Measurements from ENCODE around the gene IGF2BP2.

The IGF2BP2 gene

DNA sequence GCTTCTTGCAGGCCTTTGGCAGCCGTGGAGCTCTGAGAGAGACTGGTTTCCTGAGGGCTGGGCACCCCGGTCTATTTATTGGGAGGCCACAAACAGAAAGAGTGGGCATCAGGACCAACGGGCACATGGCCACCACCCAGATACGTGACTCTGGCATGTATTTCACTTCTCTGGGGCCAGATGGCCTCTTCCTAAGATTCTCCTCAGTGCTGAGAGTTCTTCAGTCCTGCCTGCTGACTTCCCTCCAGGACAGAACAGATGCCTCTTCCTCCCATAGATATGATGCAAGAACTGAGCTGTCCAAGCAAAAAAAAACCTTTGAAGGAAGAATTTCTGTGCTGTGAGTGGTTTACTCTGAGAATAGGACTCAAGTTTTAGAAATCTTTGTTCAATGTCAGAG lies 107.7 kb downstream of the IGF2BP2 start:
- no peaks in the 10 kb centered on the region for H3K4me1 Mint-ChIP-seq
- H3K4me3 Mint-ChIP-seq: no peak overlapping the region
- peaks cover 0 to 6% of the 10 kb centered on the region in 2 donors for H3K27me3 Mint-ChIP-seq
- peaks cover 0 to 1% of the 10 kb centered on the region in 2 donors for H3K9me3 Mint-ChIP-seq
- H3K36me3 Mint-ChIP-seq: peaks cover 0 to 1% of the 10 kb centered on the region in 2 donors
- no peak overlapping the region for H3K27ac Mint-ChIP-seq
- DNase-seq (no peak), ATAC-seq (replicated peaks) (no peak)

DNA sequence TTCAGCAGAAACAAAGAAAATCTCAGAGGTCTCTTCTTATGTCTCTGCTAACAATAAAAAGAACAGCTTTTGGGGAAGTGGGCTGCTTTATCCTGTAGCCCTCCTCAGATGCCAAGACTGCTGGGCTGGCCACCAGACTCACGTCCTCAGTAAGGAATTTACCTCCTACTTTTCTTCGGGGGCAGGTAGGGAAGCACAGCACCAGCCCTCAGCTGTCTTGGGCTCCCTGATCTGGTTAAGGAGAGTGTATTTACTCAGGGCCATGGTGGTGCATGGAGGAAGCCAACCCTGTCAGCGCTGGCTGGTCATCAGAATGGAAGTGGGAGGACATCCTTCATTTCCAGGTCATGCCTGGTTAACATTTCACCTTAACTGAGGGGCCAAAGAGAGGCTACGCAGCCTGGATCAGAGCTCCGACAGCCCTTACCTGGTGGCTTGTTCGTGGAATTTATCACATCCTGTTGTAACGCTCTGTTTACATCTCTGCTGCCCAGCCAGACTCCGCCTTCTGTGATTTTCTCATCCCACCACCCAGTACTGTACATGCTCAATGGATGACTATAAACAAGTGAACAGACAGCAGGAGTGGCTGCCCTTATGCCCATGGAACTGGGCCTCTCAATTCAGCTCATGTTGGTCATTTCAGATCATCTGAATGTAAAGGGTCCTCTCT lies 108.3 kb downstream of the IGF2BP2 start:
- Mint-ChIP-seq H3K4me3 (no peak overlapping the region), H3K9me3 (peaks cover 0 to 1% of the 10 kb centered on the region in 2 donors), H3K36me3 (peaks cover 0 to 1% of the 10 kb centered on the region in 2 donors), H3K27me3 (peaks cover 0 to 9% of the 10 kb centered on the region in 2 donors), H3K27ac (no peak overlapping the region), H3K4me1 (no peaks in the 10 kb centered on the region)
- DNase-seq (no peak), ATAC-seq (replicated peaks) (no peak)

DNA sequence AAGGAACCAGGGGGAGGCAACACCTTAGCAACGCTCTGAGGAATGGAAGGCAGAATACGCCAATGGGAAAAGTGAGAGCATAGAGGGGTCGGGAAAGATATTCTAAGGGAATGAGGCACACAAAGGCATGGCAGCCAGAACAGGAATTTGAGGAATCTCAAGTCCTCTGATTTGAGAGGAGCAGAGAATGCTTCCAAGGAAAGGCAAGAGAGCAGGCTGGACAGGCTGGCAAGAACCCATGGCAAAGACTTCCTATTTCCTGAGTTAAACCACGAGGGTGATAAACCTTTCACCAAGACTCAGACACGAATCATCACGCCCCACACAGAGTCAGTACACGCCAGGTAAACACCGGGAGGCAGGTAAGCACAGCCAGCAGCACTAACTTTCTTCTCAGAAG lies 109.8 kb downstream of the IGF2BP2 start:
- ATAC-seq (replicated peaks) (no peak), DNase-seq (no peak)
- H3K27me3 Mint-ChIP-seq: peaks cover 2 to 11% of the 10 kb centered on the region in 2 donors
- H3K36me3 Mint-ChIP-seq: peaks cover 0 to 1% of the 10 kb centered on the region in 2 donors
- H3K4me3 Mint-ChIP-seq: no peak overlapping the region
- H3K9me3 Mint-ChIP-seq: peaks cover 0 to 1% of the 10 kb centered on the region in 2 donors
- H3K4me1 Mint-ChIP-seq: no peaks in the 10 kb centered on the region
- H3K27ac Mint-ChIP-seq: no peak overlapping the region

DNA sequence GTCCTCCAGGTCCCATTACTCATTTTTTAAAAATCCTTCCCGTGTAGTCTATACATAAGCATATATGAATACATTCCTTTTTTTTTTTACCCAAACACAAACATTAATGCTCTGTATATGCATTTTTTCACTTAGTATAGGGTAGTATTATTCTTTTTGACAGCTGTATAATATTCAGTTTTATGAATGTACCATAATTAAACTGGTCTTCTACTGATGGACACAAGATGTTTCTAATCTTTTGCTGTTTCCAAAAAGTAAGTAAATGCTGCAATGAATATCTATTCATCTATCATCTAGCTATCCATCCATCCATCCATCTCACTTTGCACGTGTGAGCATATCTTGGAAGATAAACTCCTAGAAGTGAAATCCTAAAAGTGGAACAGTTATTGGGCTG lies 110.8 kb downstream of the IGF2BP2 start:
- no peak for ATAC-seq (replicated peaks)
- Mint-ChIP-seq H3K27ac (no peak overlapping the region), H3K36me3 (peaks cover 0 to 1% of the 10 kb centered on the region in 2 donors), H3K9me3 (peaks cover 0 to 1% of the 10 kb centered on the region in 2 donors), H3K27me3 (peaks cover 3 to 15% of the 10 kb centered on the region in 2 donors), H3K4me1 (peaks cover 1 to 4% of the 10 kb centered on the region in 2 donors), H3K4me3 (no peak overlapping the region)
- no peak for DNase-seq

DNA sequence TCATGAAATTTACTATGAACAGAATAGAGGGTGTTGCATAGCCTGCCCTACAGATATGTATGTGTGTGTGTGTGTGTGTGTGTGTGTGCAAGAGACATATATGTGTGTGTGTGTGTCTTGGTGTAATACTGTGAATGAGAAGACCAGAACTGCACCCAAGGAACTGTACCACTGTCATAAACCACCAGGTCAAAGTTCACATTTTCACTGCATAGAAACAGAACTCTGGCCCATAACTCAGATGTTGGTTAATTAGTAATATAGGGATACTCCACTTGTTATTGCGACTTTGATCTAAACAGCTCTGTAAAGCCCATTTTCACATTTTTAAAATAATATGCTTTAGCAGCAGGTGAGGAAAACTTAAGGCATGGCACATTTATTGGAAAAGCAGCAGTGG lies 111.8 kb downstream of the IGF2BP2 start:
- ATAC-seq (replicated peaks) (no peak), DNase-seq (no peak)
- Mint-ChIP-seq H3K36me3 (peaks cover 0 to 1% of the 10 kb centered on the region in 2 donors), H3K9me3 (peaks cover 0 to 1% of the 10 kb centered on the region in 2 donors), H3K4me1 (peaks cover 4 to 5% of the 10 kb centered on the region in 2 donors), H3K4me3 (no peak overlapping the region), H3K27me3 (peaks cover 3 to 17% of the 10 kb centered on the region in 2 donors), H3K27ac (no peak overlapping the region)

DNA sequence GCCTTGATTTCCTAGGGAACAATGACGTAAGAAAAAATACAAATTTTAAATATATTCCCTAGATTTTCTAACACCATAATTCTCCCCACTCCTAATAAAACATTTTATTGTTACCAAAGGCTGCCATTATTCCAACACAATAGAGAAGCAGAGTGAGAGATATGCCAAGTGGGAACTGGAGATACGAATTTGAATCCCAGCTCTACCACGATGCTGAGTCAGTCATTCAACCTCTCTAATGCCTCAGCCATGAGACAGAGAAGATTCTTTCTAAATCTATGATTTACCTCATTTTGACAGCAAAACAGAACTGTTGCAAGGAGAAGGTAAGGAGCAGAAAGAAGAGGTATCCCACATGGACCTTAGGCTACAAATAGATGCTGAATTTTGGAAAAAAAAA lies 112.5 kb downstream of the IGF2BP2 start:
- H3K27me3 Mint-ChIP-seq: peaks cover 3 to 23% of the 10 kb centered on the region in 2 donors
- ATAC-seq (replicated peaks) (no peak), DNase-seq (no peak)
- H3K4me1 Mint-ChIP-seq: peaks cover 4 to 5% of the 10 kb centered on the region in 2 donors
- peaks cover 0 to 1% of the 10 kb centered on the region in 2 donors for H3K36me3 Mint-ChIP-seq
- H3K27ac Mint-ChIP-seq: no peak overlapping the region
- no peak overlapping the region for H3K4me3 Mint-ChIP-seq
- peaks cover 0 to 1% of the 10 kb centered on the region in 2 donors for H3K9me3 Mint-ChIP-seq

DNA sequence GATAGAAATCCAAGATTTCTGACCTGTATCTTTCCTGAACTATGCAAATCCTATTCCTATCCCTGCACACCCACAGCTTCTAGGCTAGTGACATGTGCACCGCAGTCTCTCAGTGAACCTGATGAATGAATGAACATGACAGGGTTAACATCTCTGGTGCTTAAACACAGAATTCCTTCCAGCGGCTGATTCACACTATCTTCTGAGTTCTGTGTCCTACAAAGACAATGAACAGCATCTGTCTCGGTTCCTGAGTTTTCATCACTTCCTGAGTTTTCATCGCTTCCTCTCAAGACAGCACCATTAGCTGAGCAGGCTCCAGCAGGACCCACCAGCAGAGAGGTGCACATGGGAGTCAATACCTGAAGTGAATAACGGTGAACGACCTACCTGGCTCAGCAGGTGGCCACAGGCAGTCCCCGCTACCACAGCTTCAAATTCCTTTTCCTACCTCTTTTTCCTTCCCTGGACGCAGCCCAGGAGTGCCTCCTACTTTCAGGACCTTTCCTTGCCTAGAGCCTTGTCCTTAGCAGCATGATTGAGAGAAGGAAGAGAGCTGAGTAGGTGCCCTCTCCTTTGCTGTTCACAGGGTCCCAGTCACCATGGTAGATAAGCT lies 113.5 kb downstream of the IGF2BP2 start:
- Mint-ChIP-seq H3K9me3 (peaks cover 0 to 1% of the 10 kb centered on the region in 2 donors), H3K27ac (no peak overlapping the region), H3K4me1 (peaks cover 4 to 5% of the 10 kb centered on the region in 2 donors), H3K4me3 (no peak overlapping the region), H3K36me3 (peaks cover 0 to 1% of the 10 kb centered on the region in 2 donors), H3K27me3 (peaks cover 3 to 24% of the 10 kb centered on the region in 2 donors)
- DNase-seq (no peak), ATAC-seq (replicated peaks) (no peak)

DNA sequence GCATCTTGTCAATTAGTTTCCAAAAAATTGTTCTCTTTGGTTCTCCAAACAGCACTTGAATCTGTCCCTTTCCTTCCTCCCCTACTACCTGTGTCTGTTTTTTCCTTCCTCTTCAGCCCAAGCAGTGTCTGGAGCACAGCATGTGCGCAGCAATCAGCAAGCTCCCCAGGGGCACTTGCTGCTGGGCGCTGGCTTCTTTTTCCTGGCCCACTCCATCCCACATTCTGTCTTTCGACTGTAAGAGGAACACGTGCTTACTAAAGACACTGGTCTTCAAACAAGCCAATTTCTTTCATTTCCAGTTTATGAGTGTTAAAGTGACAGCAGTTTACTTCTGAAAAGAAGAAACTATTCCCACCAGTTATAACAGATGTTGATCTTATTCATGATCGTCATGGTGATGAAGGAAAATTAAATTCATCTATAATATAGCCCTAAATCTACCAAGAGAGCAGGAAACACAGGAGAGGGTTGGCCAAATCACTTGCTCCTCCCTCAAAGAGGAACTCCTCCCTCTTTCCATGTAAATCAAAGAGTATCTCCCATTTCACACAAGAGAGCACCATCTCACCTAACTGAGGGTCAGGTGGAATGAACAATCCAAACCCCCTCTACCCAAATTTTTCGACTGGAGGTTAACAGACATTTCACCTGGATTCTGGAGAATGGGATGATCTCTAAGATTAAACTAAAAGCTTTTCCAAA lies 115.4 kb downstream of the IGF2BP2 start:
- peaks cover 3 to 17% of the 10 kb centered on the region in 2 donors for H3K27me3 Mint-ChIP-seq
- ATAC-seq (replicated peaks) (no peak), DNase-seq (no peak)
- peaks cover 4 to 5% of the 10 kb centered on the region in 2 donors for H3K4me1 Mint-ChIP-seq
- no peak overlapping the region for H3K27ac Mint-ChIP-seq
- no peak overlapping the region for H3K4me3 Mint-ChIP-seq
- peaks cover 0 to 1% of the 10 kb centered on the region in 2 donors for H3K9me3 Mint-ChIP-seq
- H3K36me3 Mint-ChIP-seq: peaks cover 0 to 1% of the 10 kb centered on the region in 2 donors

DNA sequence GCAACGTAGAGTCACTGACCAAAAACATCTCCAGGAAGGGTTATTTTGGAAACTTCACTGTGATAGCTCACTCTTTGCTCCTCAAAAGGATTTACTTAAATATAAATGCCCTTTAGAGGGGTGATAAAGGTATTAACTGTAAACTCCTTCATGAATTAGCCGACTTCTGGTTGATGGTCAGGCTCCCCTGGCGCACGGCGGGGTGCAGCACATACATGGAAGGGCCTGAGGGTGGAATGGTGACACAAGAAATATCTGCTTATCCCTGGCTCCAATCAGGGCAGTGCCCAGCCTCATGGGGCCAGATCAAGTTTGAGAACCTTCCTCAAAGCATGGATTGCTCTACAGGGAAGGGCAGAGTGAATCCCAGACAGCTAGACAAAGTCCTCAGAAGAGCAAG lies 116.5 kb downstream of the IGF2BP2 start:
- Mint-ChIP-seq H3K27ac (no peak overlapping the region), H3K4me3 (no peak overlapping the region), H3K4me1 (peaks cover 4 to 5% of the 10 kb centered on the region in 2 donors), H3K27me3 (peaks cover 3 to 17% of the 10 kb centered on the region in 2 donors), H3K9me3 (no peaks in the 10 kb centered on the region), H3K36me3 (peaks cover 0 to 1% of the 10 kb centered on the region in 2 donors)
- ATAC-seq (replicated peaks) (no peak), DNase-seq (no peak)

DNA sequence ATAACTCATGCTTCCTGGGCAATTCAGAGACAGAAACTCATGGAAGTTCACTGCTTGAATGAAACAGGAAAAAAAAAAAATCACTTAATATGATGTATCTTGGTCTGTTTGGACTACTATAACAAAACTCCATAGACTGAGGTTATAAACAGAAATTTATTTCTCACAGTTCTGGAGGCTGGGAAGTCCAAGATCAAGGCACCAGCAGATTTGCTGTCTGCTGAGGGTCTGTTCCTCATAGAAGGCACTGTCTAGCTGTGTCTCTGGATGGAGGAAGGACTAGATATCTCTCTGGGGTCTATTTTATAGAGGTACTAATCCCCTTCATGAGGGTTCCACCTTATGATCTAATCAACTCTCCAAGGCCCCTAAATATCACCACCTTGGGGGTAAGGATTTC lies 119.3 kb downstream of the IGF2BP2 start:
- Mint-ChIP-seq H3K27me3 (peaks cover 8 to 18% of the 10 kb centered on the region in 2 donors), H3K36me3 (no peaks in the 10 kb centered on the region), H3K4me1 (peaks cover 9 to 10% of the 10 kb centered on the region in 2 donors), H3K27ac (no peak overlapping the region), H3K9me3 (no peaks in the 10 kb centered on the region), H3K4me3 (no peak overlapping the region)
- DNase-seq: no peak
- no peak for ATAC-seq (replicated peaks)

DNA sequence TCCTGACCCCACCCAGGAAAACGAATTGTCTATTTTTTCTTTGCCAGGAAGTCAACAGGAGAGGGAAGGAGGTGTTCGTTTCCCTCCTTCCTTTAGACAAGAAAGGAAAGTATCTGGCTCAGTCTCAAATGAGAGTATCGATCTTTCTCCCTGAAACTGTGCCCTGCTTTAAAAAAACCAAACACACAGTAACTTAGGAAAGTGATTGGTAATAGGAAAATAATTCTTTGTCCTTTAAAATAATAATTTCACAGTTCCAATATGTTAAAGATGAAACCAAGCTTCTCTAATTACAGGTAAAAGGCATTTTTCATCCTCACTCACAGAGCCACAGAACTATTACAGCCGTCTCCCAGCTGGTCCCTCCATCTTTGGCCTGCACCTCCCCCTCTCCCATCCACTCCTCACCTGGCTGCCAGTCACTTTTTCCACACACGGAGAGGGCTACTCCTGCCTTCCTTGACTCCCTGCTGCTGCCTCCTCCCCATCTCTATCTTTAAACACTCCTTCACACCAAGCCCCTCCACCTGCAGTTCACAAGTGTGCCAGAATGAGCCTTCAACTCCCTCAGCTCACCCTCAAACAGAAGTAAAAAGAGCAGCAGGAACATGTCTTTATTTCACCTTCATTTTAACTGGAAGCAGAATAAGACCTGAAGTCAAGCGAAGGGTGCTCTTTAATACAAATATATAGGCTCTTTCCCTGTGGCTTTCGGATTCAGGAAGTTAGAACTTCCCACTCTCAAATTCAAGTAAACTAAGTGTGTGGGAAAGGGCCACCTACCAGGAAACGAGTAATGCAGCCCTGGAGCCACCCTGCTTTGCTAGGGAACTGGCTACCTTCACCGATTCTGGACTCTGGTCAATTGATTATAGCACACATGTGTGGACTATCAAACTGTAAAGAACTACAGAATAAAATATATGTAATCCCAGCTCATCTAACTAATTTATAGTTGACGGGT lies 122.3 kb downstream of the IGF2BP2 start:
- DNase-seq (no peak), ATAC-seq (replicated peaks) (no peak)
- Mint-ChIP-seq H3K4me3 (no peak overlapping the region), H3K27me3 (peaks cover 5 to 8% of the 10 kb centered on the region in 2 donors), H3K36me3 (no peaks in the 10 kb centered on the region), H3K9me3 (no peaks in the 10 kb centered on the region), H3K27ac (no peak overlapping the region), H3K4me1 (peaks cover 5% of the 10 kb centered on the region in 2 donors)

DNA sequence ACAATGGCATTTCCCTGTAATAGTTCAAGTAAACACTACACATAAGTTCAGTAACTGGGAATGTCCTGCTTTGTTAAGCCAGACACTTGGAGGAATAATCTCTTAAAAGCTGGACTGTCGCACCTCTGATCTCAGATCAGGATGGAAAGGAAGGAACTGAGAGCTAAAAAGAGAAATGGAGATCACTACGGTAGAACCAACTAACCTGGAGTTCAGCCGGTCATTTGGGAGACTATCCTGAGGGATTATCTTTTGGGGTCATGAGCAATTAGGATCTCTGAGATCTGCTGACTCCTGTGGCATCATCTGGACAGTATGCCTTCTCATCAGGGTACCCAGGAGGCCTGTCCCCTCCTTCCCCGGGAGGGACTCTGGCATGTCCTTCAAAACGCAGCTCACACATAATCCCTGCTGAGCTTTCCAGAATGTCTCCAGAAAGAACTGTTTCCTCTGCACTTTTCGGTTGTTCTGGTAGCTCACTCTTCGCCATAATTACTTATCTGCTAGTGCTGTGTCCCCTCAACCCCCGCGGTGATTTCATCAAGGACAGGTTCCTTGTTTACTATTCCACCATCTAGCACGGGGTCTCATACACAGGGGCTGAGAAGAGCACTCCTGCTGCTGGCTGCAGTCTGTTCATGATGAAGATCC lies 123.1 kb downstream of the IGF2BP2 start:
- Mint-ChIP-seq H3K36me3 (no peaks in the 10 kb centered on the region), H3K27me3 (peaks cover 5 to 6% of the 10 kb centered on the region in 2 donors), H3K27ac (no peak overlapping the region), H3K9me3 (no peaks in the 10 kb centered on the region), H3K4me3 (no peak overlapping the region), H3K4me1 (peaks cover 5% of the 10 kb centered on the region in 2 donors)
- ATAC-seq (replicated peaks): no peak
- DNase-seq: no peak

DNA sequence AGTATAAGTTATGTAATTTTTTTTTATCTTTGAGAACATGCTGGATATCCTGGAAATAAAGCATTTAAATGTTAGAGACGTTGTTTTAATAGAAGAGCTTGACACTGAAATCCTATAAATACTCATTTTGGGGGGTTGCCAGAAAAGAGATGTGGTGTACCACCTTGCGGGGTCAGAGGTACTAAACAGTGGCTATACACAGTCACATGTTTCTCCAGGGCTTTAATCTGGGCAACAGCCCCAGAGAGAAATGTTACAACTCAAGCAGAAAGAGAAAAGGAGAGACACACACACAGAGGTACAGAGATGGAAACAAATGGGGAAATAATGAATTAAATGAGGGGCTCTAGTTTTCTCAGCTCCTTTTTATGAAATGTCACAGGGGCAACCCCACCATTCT lies 124.9 kb downstream of the IGF2BP2 start:
- Mint-ChIP-seq H3K4me3 (no peak overlapping the region), H3K36me3 (no peaks in the 10 kb centered on the region), H3K27ac (no peak overlapping the region), H3K27me3 (peaks cover 5 to 6% of the 10 kb centered on the region in 2 donors), H3K4me1 (peaks cover 5% of the 10 kb centered on the region in 2 donors), H3K9me3 (no peaks in the 10 kb centered on the region)
- ATAC-seq (replicated peaks) (no peak), DNase-seq (no peak)

Data from stimulated activated naive B cell treated with anti-CD40 and anti-IgM and Interleukin-4, amounts not matched to agents 10 μg/mL and 1 μg/mL and 100 μg/mL, for 72 hours (primary cell).